Activated gamma-delta T cell treated with Interleukin-2 at 50 U/mL for 16 hours (primary cell): ENCODE results near the gene NPY5R.

Experiments used
- DNase-seq: peaks from one replicate; pipeline ENCODE4 v3.0.0-alpha.2; 2020

The NPY5R gene

GRCh38 chr4:163343604-163344146, at the start of gene NPY5R:
TSS of gene NPY5R (plus strand) at chr4:163343892. CDS start at chr4:163350274, 6,382 bp downstream.
- DNase-seq = no peak

- DNase-seq = no peak
Measured at GRCh38 chr4:163295138-163295537, 48.6 kb upstream of the NPY5R start.

- no peak for DNase-seq
Measured at GRCh38 chr4:163300445-163300844, 43.2 kb upstream of the NPY5R start.

GRCh38 chr4:163303069-163303468, 40.6 kb upstream of the NPY5R start:
- no peak for DNase-seq

GRCh38 chr4:163309466-163309865, 34.2 kb upstream of the NPY5R start:
- DNase-seq = no peak

GRCh38 chr4:163317110-163317509, 26.6 kb upstream of the NPY5R start:
- no peak for DNase-seq

GRCh38 chr4:163330916-163331628, 12.6 kb upstream of the NPY5R start:
- DNase-seq = no peak

- DNase-seq = no peak
Measured at GRCh38 chr4:163331629-163332376, 11.9 kb upstream of the NPY5R start.

- DNase-seq = no peak
Measured at GRCh38 chr4:163332526-163333406, 10.9 kb upstream of the NPY5R start, which contains the start of gene NPY1R. TSS of gene NPY1R (minus strand) at chr4:163332596. CDS start at chr4:163326554, 6,042 bp downstream.

- no peak for DNase-seq
Measured at GRCh38 chr4:163335384-163335783, 8.3 kb upstream of the NPY5R start.

- DNase-seq = no peak
Measured at GRCh38 chr4:163344147-163345125, 744 bp downstream of the NPY5R start.

GRCh38 chr4:163350672-163351071, 7.0 kb downstream of the NPY5R start:
- DNase-seq = no peak

GRCh38 chr4:163353054-163353453, 9.4 kb downstream of the NPY5R start:
- DNase-seq = no peak

- no peak for DNase-seq
Measured at GRCh38 chr4:163356104-163356503, 12.4 kb downstream of the NPY5R start.

GRCh38 chr4:163367651-163368050, 24.0 kb downstream of the NPY5R start:
- DNase-seq = no peak

- no peak for DNase-seq
Measured at GRCh38 chr4:163372029-163372428, 28.3 kb downstream of the NPY5R start.

GRCh38 chr4:163378661-163379060, 35.0 kb downstream of the NPY5R start:
- no peak for DNase-seq

- DNase-seq = no peak
Measured at GRCh38 chr4:163380703-163381102, 37.0 kb downstream of the NPY5R start.

GRCh38 chr4:163382178-163382869, 38.6 kb downstream of the NPY5R start:
- DNase-seq = no peak

GRCh38 chr4:163384434-163384833, 40.7 kb downstream of the NPY5R start:
- DNase-seq = no peak

- no peak for DNase-seq
Measured at GRCh38 chr4:163384926-163385325, 41.2 kb downstream of the NPY5R start.
